ENCODE results near the gene NACAD.

Gene NACAD

DNA sequence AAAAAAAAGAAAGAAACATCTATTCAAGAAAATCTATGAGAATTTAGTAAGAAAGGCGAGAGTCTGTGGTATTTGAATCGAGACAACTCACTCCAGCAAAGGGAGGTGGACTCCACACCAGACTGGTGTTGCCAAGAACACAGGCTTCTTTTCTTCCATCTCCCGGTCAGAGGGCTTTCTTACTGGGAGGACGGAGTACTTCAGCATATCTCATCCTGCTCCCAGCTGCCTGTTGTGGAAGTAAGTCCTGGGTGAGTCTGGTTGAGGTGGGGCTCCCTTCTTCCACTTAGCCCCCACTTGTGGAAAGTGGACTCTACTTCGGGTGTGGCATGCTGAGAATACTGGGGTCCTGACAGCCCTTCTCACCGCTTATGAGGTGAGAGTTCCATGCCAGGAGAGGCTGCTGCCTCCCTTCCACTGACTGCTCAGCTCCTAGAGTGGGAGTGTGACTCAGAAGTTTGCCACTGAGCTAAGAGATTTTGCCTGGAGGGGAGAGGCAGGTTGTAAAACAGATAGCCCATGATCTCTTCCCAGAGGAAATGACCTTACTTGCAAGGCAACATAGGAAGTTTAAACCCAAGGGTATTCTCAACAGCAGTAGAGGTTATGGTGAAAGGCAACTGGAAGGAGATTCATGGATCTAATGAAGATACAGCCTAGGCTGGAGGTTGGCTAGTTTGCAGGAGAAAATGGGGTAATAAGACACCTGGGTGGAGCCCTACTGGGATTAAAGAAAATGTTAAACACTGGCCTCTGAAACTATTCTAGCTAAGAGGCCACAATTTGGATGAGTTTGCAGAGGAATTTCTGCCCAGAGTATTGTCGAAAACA, 3.5 kb upstream of the NACAD start:
- no peak for DNase-seq (ENCODE audit: low read depth in 2 of 2)

DNA sequence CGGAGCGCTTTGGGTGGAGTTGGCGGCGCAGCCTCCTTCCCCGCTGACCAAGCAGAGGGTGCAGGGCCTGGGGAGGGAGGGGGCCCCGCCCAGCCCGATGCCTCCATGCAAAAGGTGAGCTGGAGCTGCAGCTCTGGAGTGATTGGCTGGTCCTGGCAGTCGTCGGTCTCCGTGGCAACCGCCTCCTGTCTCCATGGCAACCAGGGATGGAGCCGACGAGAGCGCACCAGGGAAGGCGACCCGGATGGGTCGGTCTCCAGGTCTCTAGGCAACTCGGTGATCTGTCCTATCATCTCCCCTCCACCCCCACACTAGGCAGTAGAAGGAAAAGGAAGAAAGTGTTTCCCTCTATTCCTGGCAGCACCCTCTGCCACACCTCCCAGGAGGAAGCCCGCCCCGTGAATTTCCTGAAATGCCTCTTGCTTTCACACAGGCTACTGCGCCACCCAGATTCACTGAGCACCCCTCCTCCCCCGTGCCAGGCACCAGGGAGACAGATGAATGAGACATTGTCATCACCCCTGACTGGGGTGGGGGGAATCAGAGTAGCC, 647 bp upstream of the NACAD start:
- peak; percentile 14 to 19 for DNase-seq (ENCODE audit: low read depth in 2 of 2)

DNA sequence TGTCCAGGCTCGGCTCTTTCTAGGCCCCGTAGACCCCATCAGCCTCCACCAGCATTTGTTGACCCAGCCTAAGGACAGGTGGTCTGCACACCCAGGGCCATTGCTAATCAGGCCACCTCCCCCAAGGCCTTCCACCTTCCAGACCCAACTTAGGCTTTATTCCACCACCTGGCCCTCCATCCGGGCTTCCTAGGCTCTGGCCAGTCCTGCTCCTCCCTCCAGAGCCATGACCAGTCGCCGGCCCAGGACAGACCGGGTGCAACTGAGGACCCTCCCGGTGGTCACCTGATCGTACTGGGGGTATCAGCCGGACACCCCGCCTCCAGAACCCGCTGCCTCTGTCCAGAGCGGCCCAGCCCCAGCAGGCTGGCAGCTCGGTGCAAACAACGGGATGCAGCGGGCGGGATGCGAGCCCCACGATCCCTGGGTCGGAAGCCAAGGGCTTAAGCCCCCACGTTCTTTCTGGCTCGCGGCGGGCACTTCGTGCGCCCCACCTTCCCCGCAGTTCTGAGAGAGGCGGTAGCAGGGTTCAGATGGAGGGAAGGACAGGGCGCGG, 545 bp downstream of the NACAD start:
- no peak for DNase-seq (ENCODE audit: low read depth in 2 of 2)

DNA sequence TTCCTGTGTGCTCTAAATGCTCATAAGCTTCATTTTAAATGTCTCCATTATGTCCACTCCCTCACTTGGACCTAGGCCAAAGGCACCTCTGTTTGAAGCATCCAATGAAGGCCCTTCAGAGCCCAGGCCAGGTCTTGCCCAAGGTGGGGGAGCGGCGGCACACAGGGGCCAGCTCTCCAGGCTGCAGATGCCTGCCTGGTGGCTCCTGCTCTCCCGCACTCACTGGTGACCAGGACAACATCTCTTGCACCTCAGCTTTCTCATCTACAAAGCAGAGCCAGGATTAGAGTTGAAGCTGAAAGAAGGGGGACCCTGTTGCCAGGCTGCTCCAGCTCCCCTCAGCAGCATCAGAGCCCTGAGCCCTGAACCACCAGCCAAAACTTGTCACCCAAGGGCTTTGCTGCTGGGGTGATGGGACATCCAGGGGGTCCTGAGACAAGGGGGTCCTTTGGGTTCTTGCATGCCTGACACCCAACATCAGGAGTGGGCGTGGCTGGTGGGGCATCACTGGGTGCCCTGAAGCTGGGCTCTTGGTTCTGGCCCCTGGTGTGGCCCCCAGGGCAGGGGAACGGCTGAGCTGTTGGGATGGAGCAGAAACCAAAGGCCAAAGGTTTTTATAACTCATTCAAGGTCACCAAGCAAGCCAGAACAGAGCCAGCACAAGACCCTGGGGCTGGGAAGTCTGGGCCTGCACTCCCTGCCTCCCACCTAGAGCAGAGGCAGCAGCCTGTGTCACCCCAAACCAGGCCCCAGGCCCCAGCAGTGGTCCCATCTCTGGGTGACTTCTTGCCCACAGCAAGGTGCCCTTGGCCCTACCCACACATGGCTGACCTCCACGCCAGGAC, 1.2 kb downstream of the NACAD start:
- no peak for DNase-seq (ENCODE audit: low read depth in 2 of 2)

DNA sequence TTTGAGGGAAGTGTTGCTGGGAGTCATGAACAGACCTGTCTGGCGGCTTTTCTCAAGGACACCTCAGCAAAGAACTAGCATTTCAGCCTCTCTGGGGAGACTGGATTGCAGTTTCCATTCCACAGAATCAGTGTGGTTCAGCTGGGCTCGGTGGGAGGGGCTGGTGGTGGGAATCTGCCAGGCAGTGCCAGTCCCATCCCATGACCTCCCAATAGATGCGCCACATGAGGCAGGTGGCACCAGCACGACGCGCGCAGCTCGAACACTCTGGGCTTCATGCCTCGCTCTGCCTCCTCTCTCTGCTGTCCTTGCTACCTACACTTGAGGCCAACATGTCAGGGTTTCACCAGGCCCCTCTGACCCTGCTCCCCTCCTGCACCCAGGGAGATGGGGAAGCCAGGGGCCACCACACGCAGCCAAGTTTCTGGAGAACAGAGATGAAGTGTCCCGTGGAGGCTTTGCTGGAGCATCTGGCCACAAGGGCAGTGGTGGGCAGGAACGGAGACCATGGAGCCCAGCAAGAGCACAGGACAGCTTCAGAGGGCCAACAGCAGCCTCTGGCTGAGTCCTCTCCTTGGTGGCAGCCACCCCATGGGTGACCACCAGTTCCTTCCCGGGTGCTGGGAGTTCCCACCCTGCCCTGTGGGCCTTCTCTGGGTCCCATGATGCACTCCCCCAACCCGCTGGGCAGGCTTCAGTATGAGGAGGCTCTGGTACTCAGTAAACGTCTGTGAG, 2.3 kb downstream of the NACAD start:
- no peak for DNase-seq (ENCODE audit: low read depth in 2 of 2)

DNA sequence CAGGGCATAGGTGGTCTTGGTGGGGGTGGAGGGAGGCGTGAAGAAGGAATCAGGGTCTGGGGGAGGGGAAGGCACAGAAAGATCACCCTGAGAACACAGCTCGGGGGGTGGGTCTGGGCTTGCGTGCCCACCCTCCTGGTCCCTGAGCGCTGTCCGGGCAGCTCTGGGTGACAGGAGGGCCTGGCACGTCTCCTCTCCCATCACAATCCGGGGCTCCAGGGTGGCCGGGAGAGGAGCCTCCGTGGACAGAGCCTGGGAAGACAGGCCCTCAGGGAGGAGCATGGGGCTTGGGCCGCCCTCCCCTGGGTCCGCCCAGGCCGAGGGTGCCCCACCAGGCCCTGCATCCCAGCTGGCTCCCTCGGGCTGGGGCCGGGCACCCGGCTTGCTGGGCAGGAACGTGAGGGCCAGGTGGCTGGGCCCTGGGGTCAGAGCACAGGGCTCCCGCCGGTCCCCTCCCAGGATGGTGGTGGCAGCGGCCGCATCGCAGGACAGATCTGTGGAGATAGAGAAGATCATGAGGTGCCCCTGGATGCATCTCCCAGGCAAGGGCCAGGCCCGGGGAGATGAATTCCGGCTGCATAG, 3.1 kb downstream of the NACAD start:
- no peak for DNase-seq (ENCODE audit: low read depth in 2 of 2)

DNA sequence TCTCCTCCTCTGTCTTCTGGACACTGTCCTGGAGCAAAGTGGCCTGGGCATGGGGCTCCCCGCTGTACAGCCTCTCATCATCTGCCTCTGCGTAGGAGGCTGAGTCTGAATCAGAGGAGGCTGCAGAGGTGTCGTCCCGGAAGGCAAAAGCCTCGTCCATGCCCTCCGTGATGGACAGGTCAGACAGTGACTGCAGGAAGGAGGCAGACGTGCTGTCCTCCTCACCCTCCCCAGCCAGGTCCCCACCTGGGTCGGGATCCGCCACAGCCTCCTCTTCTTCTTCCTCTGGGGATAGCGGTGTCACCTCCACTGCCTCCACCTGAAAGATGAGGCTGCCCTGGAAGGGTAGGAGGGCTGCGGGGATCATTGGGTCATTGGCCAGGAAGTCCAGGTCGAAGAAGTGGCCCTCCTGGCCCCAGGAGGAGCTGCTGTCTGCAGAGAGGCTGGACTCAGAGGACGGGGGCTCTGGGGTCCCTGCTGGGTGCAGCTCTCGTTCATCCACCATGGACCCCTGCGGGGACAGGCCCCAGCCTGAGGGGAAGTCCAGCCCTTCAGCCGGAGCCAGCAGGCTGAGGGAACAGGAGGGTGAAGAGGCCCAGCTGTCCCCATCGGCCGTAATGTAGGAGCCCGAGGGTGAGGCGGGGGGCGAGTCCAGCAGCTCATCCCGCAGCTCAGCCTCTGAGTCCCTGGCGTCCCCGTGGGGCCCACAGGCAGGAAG, 3.7 kb downstream of the NACAD start:
- DNase-seq (ENCODE audit: low read depth in 2 of 2) = no peak

DNA sequence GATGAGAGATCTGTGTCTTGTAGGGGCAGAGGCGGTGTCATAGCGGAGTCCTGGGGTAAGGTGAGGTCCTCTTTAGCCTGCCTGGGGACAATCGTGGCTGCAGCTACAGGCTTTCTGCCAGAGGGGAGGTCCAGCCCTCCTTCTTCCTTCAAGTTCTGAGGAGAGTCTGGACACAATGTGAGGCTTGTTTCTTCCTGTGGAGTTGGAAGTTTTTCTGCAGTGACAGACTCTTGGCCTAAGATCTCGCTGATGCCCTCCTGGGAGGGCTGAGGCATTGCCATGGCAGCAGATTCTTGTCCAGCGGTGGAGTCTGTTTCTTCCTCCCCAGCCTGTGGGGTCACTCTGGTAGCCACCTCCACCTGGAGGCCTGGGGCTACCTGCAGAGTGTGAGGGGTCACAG, 4.4 kb downstream of the NACAD start:
- no peak for DNase-seq (ENCODE audit: low read depth in 2 of 2)

DNA sequence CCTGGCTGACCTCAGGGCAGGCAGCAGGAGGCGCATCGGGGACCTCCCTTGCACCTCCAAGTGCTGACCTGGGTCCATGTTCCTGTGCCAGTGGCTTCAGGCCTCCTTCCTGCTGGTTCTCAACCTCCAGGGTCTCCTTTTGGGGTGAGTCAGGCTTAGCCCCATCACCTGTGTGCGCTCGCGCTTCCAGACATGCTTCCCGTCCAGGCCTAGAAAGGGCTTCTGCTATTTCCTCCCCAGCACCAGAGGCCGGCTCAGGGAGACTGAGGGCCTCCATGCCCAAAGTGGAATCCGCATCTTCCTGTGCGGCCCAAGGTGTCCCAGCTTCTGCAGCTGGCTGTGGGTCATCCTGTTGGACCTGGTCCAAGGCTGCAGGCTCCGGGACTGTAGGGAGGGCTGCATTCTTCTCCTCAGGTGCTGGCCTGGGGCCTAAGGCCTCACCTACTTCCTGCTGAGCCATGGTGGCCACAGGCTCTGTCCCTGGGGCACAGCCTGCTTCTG, 5.9 kb downstream of the NACAD start:
- DNase-seq (ENCODE audit: low read depth in 2 of 2) = no peak

DNA sequence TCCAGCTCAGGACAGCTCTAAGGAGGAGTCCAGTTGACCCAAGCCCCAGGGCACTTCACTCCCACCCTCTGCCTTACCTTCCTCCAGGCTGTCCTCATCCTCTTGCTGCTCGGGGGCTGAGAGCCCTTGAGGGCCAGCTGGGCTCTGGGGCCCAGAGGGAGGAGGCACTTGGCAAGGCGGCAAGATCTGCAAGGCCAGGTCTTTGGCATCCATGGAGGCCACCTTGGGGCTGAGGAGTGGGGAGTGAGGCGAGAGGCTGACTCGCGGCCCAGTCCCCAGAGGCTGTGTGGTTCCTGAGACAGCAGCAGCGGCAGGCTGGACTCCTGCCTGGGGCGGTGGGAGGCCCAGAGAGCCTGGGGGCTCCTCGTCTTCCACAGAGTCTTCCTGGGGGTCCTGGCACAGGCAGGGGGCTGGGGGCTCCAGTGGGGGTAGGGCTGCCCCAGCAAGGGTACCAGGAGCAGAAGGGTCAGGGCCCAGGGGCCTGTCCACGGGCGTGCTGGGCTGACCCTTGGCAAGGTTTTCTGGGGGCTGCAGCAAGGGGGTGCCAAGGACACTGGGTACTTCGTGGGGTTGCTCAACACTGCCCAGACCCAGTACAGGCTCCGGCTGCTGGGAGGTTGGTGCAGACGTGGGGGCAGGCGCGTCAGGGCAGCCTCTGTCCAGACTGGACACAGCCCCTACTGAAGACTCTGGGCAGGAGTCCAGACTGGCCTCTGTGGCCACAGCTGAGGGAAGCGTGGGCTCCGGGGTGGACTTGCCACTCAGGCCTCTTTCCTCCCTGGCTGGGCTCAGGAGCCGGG, 6.5 kb downstream of the NACAD start:
- no peak for DNase-seq (ENCODE audit: low read depth in 2 of 2)

DNA sequence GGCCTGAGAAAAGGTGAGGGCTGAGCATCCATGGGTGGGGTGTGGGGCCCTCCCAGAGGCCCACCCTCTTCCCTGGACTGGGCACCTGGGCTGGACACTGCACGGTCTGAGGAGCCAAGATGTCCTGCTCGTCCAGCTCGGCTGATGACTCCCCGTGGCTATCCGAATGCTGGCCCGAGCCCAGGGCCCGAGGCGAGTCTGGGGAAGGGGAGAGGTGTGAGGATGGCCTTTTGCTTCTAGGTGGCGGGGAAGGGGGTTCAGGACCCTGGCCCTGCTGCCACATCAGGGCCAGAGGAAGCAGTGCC, 7.1 kb downstream of the NACAD start:
- DNase-seq (ENCODE audit: low read depth in 2 of 2) = no peak

DNA sequence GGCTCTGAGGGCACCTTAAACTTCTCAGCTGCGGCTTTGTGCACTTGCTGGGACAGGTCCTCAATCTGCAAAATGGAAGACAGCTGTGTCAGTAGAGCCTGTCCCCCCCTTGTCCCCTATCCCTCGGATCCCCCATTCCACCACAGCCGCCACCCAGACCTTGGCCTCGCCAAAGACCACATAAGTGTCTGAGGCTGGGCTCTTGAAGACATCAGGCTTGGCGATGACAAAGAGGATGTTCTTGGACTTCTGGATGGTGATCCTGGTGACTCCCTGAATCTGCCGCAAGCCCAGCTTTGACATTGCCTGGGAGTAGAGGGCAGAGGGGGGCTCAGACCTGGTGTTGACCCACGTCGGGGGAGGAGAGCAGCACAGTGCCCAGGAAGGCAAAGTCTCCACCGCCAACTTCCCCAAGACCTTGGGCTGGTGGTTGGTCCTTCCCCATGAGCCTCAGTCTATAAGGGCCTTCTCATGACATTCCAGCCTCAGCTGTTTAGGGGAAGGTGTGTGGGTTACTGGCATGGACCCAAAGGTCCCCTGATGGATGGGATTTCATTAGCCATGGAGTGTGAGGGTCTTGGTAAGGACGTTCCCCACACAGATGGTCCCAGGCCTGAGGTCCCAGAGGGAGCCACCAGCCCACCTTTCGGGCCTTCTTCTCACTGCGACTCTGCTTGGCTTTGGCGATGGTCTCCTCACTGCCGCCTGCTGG, 7.7 kb downstream of the NACAD start:
- DNase-seq (ENCODE audit: low read depth in 2 of 2) = no peak

DNA sequence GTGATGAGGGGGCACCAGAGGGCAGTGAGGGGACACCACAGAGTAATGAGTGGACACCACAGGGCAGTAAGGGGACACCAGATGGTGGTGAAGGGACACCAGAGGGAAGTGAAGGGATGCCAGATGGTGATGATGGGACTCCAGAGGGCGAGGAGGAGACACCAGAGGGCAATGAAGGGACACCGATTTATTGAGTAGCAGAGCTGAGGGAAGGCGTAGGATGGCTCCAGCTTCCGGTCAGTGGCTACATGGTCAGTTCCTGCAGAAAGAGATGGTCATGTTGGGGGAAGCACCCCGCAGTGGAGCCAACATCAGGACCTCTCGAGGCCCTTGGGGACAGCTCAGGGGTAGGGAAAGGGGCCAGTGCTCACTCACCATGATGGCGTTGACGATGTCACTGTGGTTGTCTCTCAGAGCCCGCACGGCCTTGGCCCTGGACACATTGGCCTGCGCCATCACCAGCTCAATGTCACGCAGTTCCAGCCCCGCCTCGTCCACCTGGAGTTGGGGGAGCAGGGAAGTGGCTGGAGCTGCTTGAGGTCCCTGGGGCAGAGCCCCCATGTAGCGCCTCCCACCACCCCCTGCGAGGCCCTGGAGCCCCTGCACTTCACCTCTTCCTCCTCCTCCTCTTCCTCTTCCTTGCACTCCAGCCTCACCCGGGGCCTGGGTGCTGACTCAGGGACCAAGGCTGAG, 8.4 kb downstream of the NACAD start:
- DNase-seq (ENCODE audit: low read depth in 2 of 2) = no peak

DNA sequence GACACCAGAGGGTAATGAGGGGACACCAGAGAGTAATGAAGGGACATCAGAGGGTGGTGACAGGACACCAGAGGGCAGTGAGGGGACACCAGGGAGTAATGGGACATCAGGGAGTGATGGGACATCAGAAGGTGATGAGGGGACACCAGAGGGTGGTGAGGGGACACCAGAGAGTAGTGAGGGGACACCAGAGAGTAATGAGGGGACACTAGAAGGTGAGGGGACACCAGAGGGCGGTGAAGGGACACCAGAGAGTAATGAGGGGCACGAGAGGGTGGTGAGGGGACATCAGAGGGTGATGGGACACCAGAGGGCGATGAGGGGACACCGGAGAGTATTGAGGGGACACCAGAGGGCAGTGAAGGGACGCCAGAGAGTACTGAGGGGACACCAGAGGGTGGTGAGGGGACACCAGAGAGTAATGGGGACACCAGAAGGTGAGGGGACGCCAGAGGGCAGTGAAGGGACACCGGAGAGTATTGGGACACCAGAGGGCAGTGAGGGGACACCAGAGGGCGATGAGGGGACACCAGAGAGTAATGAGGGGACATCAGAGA, 10.6 kb downstream of the NACAD start:
- DNase-seq (ENCODE audit: low read depth in 2 of 2) = no peak

DNA sequence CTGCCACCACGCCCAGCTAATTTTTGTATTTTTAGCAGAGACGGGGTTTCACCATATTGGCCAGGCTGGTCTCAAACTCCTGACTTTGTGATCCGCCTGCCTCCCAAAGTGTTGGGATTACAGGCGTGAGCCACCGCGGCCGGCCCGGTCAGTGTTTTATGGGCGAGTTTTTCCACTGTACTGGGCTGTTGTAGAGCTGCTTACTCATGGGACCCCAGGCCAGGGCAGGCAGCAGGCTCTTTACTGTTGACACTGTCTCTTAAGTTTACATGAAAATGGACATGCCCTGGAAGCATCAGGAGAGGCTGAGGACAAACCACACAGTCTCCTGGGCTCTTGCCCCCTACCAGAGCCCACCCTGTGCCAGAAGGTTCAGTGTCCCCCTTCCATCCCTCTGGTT, 11.2 kb downstream of the NACAD start:
- DNase-seq (ENCODE audit: low read depth in 2 of 2) = no peak

DNA sequence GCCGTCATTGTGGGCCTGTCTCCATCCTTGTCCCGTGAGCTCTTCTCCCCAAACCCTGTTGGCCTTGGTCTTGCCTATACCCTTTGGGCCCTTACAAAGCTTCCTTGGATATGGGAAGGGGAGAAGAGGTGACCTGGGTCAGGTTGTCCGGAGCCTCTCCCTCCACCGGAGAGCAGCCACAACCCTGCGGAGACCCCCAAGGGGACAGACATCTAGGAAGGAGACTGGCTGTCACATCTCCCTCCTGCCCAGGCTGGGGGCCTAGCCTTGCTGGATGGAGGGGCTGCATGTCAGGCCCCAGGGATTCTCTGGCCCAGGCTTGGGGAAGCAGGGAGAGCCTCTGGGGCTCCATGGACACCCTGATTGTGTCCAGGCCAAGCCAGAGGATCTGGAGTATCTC, 11.8 kb downstream of the NACAD start:
- DNase-seq (ENCODE audit: low read depth in 2 of 2) = no peak

DNA sequence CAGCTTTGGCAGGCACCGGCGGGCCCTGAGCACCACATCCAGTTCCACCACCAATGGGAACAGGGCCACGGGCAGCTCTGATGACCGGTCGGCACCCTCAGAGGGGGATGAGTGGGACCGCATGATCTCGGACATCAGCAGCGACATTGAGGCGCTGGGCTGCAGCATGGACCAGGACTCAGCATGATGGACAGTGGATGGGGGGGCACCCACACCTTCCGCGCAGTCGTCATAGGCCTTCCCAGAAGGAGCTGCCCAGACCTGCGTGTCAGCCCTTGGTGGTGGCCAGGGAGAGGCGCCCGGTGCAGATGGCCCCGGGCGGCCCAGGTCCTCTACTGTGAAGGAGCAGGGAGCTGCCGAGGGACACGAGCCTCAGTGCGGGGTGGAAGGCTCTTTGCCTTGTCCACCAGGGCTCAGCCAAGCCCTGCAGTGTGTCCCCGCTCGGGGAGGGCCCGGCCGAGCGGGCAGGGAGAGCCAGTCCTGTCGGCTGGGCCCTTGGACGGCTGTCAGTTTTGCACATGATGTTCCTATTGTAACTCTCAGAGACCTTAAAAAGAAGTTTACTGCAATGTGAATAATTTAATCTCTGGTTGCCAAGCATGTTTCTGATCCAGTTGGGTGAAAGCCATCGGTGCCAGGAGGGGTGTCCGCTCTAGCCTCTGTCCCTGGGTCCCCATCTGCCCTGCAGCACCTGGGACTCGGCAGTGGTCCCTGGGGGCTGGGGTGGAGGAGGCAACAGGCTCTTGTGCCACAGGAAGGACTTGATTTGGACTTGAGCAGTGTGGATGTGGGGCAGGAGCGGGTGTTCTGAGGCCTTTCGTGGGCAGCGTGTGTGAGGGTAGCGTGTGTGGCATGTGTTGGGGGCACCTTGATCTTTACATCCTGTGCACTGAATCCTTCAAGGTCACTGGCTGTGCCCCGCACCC, 12.6 kb downstream of the NACAD start:
- no peak for DNase-seq (ENCODE audit: low read depth in 2 of 2)

DNA sequence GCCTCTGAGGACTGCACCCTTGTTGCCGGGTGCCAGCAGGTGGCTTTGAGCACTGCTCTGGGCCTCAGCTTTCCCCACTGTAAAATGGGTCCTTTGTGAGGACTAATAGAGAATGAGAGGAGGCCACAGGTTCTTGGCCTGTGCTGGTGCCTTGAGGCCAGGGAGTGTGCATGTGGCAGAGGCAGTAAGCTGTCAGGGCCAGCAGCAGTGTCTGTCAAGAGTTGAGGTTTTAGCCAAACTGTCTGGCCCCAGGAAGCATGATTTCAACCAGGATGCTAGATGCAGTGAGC, 13.5 kb downstream of the NACAD start:
- DNase-seq (ENCODE audit: low read depth in 2 of 2) = no peak

Data from fibroblast of skin of left biceps (primary cell).